ENCODE data around the gene PAF1.

Gene PAF1

GRCh38 chr19:39405261-39405957 is 14.5 kb upstream of the PAF1 start:
- Histone ChIP-seq H3K27ac (peak overlapping the region; percentile 69; the same call in 1 of the 2 replicates), H3K4me3 (no peak overlapping the region)
- TF ChIP-seq EZH2 (IDR thresholded peaks at IDR 0.05) (no peak), POLR2AphosphoS5 (IDR thresholded peaks at IDR 0.05; ENCODE audit: borderline replicate concordance, low read depth, low read length) (no peak), FOXP2 (optimal IDR thresholded peaks at IDR 0.05; ENCODE audit: control extremely low read depth, extremely low read length, insufficient read depth) (no peak)

GRCh38 chr19:39403331-39404312 is 12.7 kb upstream of the PAF1 start:
- TF ChIP-seq POLR2AphosphoS5 (IDR thresholded peaks at IDR 0.05; ENCODE audit: borderline replicate concordance, low read depth, low read length) (no peak), EZH2 (IDR thresholded peaks at IDR 0.05) (no peak), FOXP2 (optimal IDR thresholded peaks at IDR 0.05; ENCODE audit: control extremely low read depth, extremely low read length, insufficient read depth) (no peak)
- H3K9me3 ChIP-seq (ENCODE audit: low read depth, low read length), result no peaks in the 10 kb centered on the region
- peak overlapping the region; percentile 80 for H3K4me3 ChIP-seq
- H3K9ac ChIP-seq (ENCODE audit: insufficient read length), result peak overlapping the region; percentile 81
- no peak for DNase-seq (ENCODE audit: low read depth, low spot score)
- peak overlapping the region; percentile 92 for H3K27ac ChIP-seq
- no peaks in the 10 kb centered on the region for H3K36me3 ChIP-seq (ENCODE audit: insufficient read depth, low read length)

More at GRCh38 chr19:39405261-39405957, 14.5 kb upstream of the PAF1 start:
- DNase-seq (ENCODE audit: low read depth, low spot score), result no peak
- no peaks in the 10 kb centered on the region for H3K36me3 ChIP-seq (ENCODE audit: insufficient read depth, low read length)
- no peaks in the 10 kb centered on the region for H3K9me3 ChIP-seq (ENCODE audit: low read depth, low read length)
- H3K9ac ChIP-seq (ENCODE audit: insufficient read length), result no peak overlapping the region

- H3K9me3 ChIP-seq (ENCODE audit: low read depth, low read length), result no peaks in the 10 kb centered on the region
- peak overlapping the region; percentile 80 for H3K4me3 ChIP-seq
- H3K36me3 ChIP-seq (ENCODE audit: insufficient read depth, low read length), result no peaks in the 10 kb centered on the region
- peak overlapping the region; percentile 92 for H3K27ac ChIP-seq
- DNase-seq (ENCODE audit: low read depth, low spot score), result no peak
- peak overlapping the region; percentile 81 for H3K9ac ChIP-seq (ENCODE audit: insufficient read length)
- TF ChIP-seq POLR2AphosphoS5 (IDR thresholded peaks at IDR 0.05; ENCODE audit: borderline replicate concordance, low read depth, low read length), result peak; percentile 52; the same call in 1 of the 2 replicates
- no peak for TF ChIP-seq FOXP2 (optimal IDR thresholded peaks at IDR 0.05; ENCODE audit: control extremely low read depth, extremely low read length, insufficient read depth)
Measured at GRCh38 chr19:39402346-39403300, 11.7 kb upstream of the PAF1 start.

- Histone ChIP-seq H3K27ac (peak overlapping the region; percentile 92), H3K9me3 (ENCODE audit: low read depth, low read length) (no peaks in the 10 kb centered on the region), H3K36me3 (ENCODE audit: insufficient read depth, low read length) (no peaks in the 10 kb centered on the region), H3K9ac (ENCODE audit: insufficient read length) (no peak overlapping the region), H3K4me3 (no peak overlapping the region)
- no peak for DNase-seq (ENCODE audit: low read depth, low spot score)
- TF ChIP-seq EZH2 (IDR thresholded peaks at IDR 0.05), result no peak
Measured at GRCh38 chr19:39401549-39402345, 10.8 kb upstream of the PAF1 start.

GRCh38 chr19:39401070-39401548 is 10.2 kb upstream of the PAF1 start:
- TF ChIP-seq EZH2 (IDR thresholded peaks at IDR 0.05), result no peak
- no peak for TF ChIP-seq FOXP2 (optimal IDR thresholded peaks at IDR 0.05; ENCODE audit: control extremely low read depth, extremely low read length, insufficient read depth)
- no peak for TF ChIP-seq POLR2AphosphoS5 (IDR thresholded peaks at IDR 0.05; ENCODE audit: borderline replicate concordance, low read depth, low read length)

GRCh38 chr19:39400061-39400460 is 9.2 kb upstream of the PAF1 start:
- H3K27ac ChIP-seq, result peak overlapping the region; percentile 46; the same call in 1 of the 2 replicates
- TF ChIP-seq FOXP2 (optimal IDR thresholded peaks at IDR 0.05; ENCODE audit: control extremely low read depth, extremely low read length, insufficient read depth) (no peak), POLR2AphosphoS5 (IDR thresholded peaks at IDR 0.05; ENCODE audit: borderline replicate concordance, low read depth, low read length) (no peak), EZH2 (IDR thresholded peaks at IDR 0.05) (no peak)

More at GRCh38 chr19:39401070-39401548, 10.2 kb upstream of the PAF1 start:
- no peak for DNase-seq (ENCODE audit: low read depth, low spot score)
- H3K27ac ChIP-seq, result peak overlapping the region; percentile 92
- H3K9ac ChIP-seq (ENCODE audit: insufficient read length), result no peak overlapping the region
- no peak overlapping the region for H3K4me3 ChIP-seq
- no peaks in the 10 kb centered on the region for H3K9me3 ChIP-seq (ENCODE audit: low read depth, low read length)
- H3K36me3 ChIP-seq (ENCODE audit: insufficient read depth, low read length), result no peaks in the 10 kb centered on the region

GRCh38 chr19:39399668-39400050 is 8.8 kb upstream of the PAF1 start:
- no peak for DNase-seq (ENCODE audit: low read depth, low spot score)
- Histone ChIP-seq H3K27ac (no peak overlapping the region), H3K9me3 (ENCODE audit: low read depth, low read length) (no peaks in the 10 kb centered on the region), H3K9ac (ENCODE audit: insufficient read length) (no peak overlapping the region), H3K36me3 (ENCODE audit: insufficient read depth, low read length) (peaks cover 5% of the 10 kb centered on the region; the same call in 1 of the 2 replicates), H3K4me3 (no peak overlapping the region)
- TF ChIP-seq POLR2AphosphoS5 (IDR thresholded peaks at IDR 0.05; ENCODE audit: borderline replicate concordance, low read depth, low read length) (peak; percentile 47; the same call in 1 of the 2 replicates), FOXP2 (optimal IDR thresholded peaks at IDR 0.05; ENCODE audit: control extremely low read depth, extremely low read length, insufficient read depth) (no peak)

More at GRCh38 chr19:39400061-39400460, 9.2 kb upstream of the PAF1 start:
- Histone ChIP-seq H3K4me3 (no peak overlapping the region), H3K36me3 (ENCODE audit: insufficient read depth, low read length) (peaks cover 3% of the 10 kb centered on the region; the same call in 1 of the 2 replicates), H3K9me3 (ENCODE audit: low read depth, low read length) (no peaks in the 10 kb centered on the region), H3K9ac (ENCODE audit: insufficient read length) (no peak overlapping the region)
- no peak for DNase-seq (ENCODE audit: low read depth, low spot score)

Data from SK-N-MC (cell line).